Measurements from ENCODE around the gene SDK1. TPM values are rescaled to one million over a fixed set of nuclear protein-coding genes. Genes with fewer than 3 reads are reported as not detected.

Gene SDK1
- total RNA-seq, 1 experiment from 2014 or later = 20.0 TPM

DNA sequence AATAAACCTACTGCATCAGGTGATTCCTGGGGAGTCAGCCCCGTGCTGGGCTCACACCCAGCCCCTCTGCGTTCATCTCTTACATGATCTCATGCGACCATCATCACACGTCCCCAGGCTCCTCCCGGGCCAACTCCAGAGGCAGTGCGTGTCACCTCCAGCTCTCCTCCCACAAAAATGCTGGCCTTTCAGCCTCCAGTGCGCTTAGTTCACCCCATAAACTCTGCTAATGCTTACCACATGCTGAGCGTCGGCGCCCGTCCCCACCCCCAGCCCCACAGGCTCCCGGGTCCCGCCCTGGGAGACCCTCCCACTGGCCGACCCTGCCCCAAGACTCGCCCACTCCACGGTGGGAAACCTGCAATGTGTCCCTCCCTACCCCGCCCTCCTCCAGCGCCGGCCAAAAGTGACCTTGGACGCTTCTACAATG lies 816 bp upstream of the SDK1 start:
- H3K36me3 Mint-ChIP-seq (ENCODE audit: insufficient read depth, unreplicated experiment) = peaks cover 28% of the 10 kb centered on the region
- peak overlapping the region; percentile 75 for H3K4me3 Mint-ChIP-seq (ENCODE audit: low read depth, unreplicated experiment)
- DNase-seq = peak; percentile 46
- H3K27ac Mint-ChIP-seq (ENCODE audit: unreplicated experiment) = peak overlapping the region; percentile 2
- peaks cover 19% of the 10 kb centered on the region for H3K4me1 Mint-ChIP-seq (ENCODE audit: low read depth, unreplicated experiment)
- no TSS peak for BruUV-seq (replicated peaks)
- CTCF ChIA-PET = interaction anchor here (0.6 to 1.8 kb wide), 15 partner anchors 9 to 1399 kb away, joined by 3 to 13 read pairs (median 5); no protein-coding TSS in a partner anchor
- H3K27me3 Mint-ChIP-seq (ENCODE audit: unreplicated experiment) = no peaks in the 10 kb centered on the region
- intact Hi-C loops (cut with micrococcal nuclease; ENCODE audit: unreplicated experiment) = loop anchor here (1.0 to 10.0 kb wide), 6 partner anchors 102 to 597 kb away; no protein-coding TSS in a partner anchor
- TF ChIP-seq, protein P1, sequence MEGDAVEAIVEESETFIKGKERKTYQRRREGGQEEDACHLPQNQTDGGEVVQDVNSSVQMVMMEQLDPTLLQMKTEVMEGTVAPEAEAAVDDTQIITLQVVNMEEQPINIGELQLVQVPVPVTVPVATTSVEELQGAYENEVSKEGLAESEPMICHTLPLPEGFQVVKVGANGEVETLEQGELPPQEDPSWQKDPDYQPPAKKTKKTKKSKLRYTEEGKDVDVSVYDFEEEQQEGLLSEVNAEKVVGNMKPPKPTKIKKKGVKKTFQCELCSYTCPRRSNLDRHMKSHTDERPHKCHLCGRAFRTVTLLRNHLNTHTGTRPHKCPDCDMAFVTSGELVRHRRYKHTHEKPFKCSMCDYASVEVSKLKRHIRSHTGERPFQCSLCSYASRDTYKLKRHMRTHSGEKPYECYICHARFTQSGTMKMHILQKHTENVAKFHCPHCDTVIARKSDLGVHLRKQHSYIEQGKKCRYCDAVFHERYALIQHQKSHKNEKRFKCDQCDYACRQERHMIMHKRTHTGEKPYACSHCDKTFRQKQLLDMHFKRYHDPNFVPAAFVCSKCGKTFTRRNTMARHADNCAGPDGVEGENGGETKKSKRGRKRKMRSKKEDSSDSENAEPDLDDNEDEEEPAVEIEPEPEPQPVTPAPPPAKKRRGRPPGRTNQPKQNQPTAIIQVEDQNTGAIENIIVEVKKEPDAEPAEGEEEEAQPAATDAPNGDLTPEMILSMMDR (IDR thresholded peaks at IDR 0.05; ENCODE audit: unreplicated experiment) = no peak
- H3K9me3 Mint-ChIP-seq (ENCODE audit: low read depth, unreplicated experiment) = no peaks in the 10 kb centered on the region

DNA sequence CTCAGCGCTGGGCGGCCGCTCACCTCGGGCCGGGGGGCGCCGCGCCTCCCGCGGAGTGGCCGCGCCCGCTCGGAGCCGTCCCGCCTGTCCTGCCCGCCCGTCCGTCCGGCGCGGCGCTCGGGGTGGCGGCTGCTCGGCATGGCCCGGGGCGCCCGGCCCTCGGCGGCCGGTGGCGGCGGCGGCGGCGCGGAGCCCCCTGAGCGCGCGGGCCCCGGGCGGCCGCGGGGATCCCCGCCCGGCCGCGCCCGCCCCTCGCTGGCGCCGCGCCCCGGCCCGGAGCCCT lies 338 bp downstream of the SDK1 start:
- H3K4me1 Mint-ChIP-seq (ENCODE audit: low read depth, unreplicated experiment) = peaks cover 19% of the 10 kb centered on the region
- H3K27ac Mint-ChIP-seq (ENCODE audit: unreplicated experiment) = no peak overlapping the region
- CTCF ChIA-PET = interaction anchor here (1.0 to 1.8 kb wide), 2 partner anchors 179 to 440 kb away, joined by 3 to 5 read pairs; no protein-coding TSS in a partner anchor
- H3K4me3 Mint-ChIP-seq (ENCODE audit: low read depth, unreplicated experiment) = peak overlapping the region; percentile 75
- intact Hi-C loops (cut with micrococcal nuclease; ENCODE audit: unreplicated experiment) = loop anchor here (5.0 to 10.0 kb wide), 5 partner anchors 101 to 461 kb away; no protein-coding TSS in a partner anchor
- no peaks in the 10 kb centered on the region for H3K9me3 Mint-ChIP-seq (ENCODE audit: low read depth, unreplicated experiment)
- H3K36me3 Mint-ChIP-seq (ENCODE audit: insufficient read depth, unreplicated experiment) = peaks cover 28% of the 10 kb centered on the region
- DNase-seq = no peak
- TF ChIP-seq, protein P1 (IDR thresholded peaks at IDR 0.05; ENCODE audit: unreplicated experiment) = no peak
- no peaks in the 10 kb centered on the region for H3K27me3 Mint-ChIP-seq (ENCODE audit: unreplicated experiment)
- BruUV-seq (replicated peaks) = no TSS peak

DNA sequence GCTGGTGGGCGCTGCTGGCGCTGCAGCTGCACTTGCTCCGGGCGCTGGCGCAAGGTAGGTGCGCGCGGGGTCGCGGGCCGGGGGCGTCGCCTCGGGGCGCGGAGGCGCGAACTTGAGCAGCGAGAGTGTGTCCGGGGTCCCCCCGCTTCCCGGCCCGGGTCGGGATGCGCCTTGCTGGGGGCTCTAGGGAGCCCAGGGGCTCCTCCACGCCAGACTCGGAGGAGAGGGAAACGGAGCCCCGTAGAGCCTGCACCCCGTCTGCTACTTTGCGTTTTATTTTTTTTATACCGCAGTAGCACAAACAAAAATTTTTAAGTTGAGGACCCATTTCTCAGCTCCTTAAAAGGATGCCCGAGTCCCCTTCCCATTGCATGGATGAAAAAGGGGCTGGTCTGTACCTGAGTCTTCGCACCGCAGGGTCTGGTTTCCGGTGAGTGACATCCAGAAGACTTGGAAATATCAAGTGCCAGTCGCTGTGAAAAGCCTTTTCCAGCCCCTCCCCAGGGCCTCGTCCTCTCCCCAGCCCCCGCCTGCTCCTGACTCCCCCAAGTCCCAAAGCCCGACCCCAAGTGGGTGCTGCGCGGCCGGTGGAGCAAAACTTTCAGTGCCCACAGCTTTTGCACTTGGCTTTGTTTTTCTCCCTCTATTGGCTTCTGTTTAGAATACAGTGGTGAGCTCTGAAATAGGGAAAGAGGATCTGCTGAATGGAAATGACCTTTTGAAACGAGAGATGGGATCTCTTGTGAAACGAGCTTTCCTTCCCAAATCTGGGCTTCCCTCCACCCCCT lies 973 bp downstream of the SDK1 start:
- intact Hi-C loops (cut with micrococcal nuclease; ENCODE audit: unreplicated experiment) = loop anchor here (5.0 to 10.0 kb wide), 5 partner anchors 100 to 460 kb away; no protein-coding TSS in a partner anchor
- H3K36me3 Mint-ChIP-seq (ENCODE audit: insufficient read depth, unreplicated experiment) = peaks cover 28% of the 10 kb centered on the region
- DNase-seq = peak; percentile 53
- no peaks in the 10 kb centered on the region for H3K27me3 Mint-ChIP-seq (ENCODE audit: unreplicated experiment)
- peak overlapping the region; percentile 70 for H3K27ac Mint-ChIP-seq (ENCODE audit: unreplicated experiment)
- BruUV-seq (replicated peaks) = no TSS peak
- TF ChIP-seq, protein P1 (IDR thresholded peaks at IDR 0.05; ENCODE audit: unreplicated experiment) = no peak
- H3K4me1 Mint-ChIP-seq (ENCODE audit: low read depth, unreplicated experiment) = peaks cover 19% of the 10 kb centered on the region
- peak overlapping the region; percentile 75 for H3K4me3 Mint-ChIP-seq (ENCODE audit: low read depth, unreplicated experiment)
- CTCF ChIA-PET = interaction anchor here (0.6 to 1.4 kb wide), 7 partner anchors 12 to 1329 kb away, joined by 3 to 4 read pairs (median 3); no protein-coding TSS in a partner anchor
- H3K9me3 Mint-ChIP-seq (ENCODE audit: low read depth, unreplicated experiment) = no peaks in the 10 kb centered on the region

DNA sequence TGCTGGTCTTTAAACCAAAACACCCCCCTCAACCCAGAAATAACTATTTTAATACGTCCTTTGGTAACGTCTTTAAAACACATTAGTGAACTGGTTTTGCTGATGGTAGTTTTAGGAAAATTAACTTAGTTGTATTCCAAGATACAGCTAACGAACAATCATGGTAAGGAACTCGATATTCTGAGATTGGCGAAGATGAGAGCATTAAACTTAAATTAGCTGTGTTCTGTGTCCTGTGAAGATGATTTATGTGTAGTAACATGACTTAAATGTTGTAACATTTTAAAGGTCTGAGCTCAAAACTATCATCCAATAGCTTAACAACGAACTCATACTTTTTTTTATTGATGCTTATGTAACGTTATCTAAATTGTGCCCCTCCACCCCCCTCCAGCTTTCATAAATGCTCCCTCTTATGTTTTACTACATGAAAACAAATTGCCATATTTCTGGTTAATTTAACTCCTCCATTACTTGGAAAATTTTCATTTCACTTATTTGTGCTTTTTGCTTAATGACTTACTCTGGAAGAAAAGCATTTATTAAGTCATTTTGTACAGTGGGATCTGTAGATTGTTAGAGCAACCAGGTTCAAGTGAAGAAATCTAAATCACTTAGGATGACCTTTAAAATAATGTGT lies 1.7 kb downstream of the SDK1 start:
- H3K27ac Mint-ChIP-seq (ENCODE audit: unreplicated experiment) = peak overlapping the region; percentile 70
- CTCF ChIA-PET = interaction anchor here (0.6 to 1.4 kb wide), 6 partner anchors 11 to 1329 kb away, joined by 3 to 4 read pairs (median 3); no protein-coding TSS in a partner anchor
- no peaks in the 10 kb centered on the region for H3K27me3 Mint-ChIP-seq (ENCODE audit: unreplicated experiment)
- H3K9me3 Mint-ChIP-seq (ENCODE audit: low read depth, unreplicated experiment) = no peaks in the 10 kb centered on the region
- intact Hi-C loops (cut with micrococcal nuclease; ENCODE audit: unreplicated experiment) = loop anchor here (5.0 to 10.0 kb wide), 5 partner anchors 100 to 460 kb away; no protein-coding TSS in a partner anchor
- peaks cover 28% of the 10 kb centered on the region for H3K36me3 Mint-ChIP-seq (ENCODE audit: insufficient read depth, unreplicated experiment)
- TF ChIP-seq, protein P1 (IDR thresholded peaks at IDR 0.05; ENCODE audit: unreplicated experiment) = no peak
- DNase-seq = no peak
- H3K4me1 Mint-ChIP-seq (ENCODE audit: low read depth, unreplicated experiment) = peaks cover 19% of the 10 kb centered on the region
- H3K4me3 Mint-ChIP-seq (ENCODE audit: low read depth, unreplicated experiment) = peak overlapping the region; percentile 75
- TSS peak; percentile 27 for BruUV-seq (replicated peaks)
